Psoas muscle (tissue), 8 donors: ENCODE results near the gene BBLN. TPM values are rescaled to one million over a fixed set of nuclear protein-coding genes. Genes with fewer than 3 reads are reported as not detected.
A peak's percentile ranks its signal among the peaks of the same experiment; 100 is the strongest.

Source experiments
- ATAC-seq, 4 donors: fragments of 200-7000 bp; cut with Tn5 transposase; one replicate each; pipeline ENCODE4 v1.9.1; 2020; ENCODE audit warnings: moderate library complexity in 3 of 4, mild to moderate bottlenecking in 2 of 4
- DNase-seq, 2 donors: peaks; one replicate each; pipeline ENCODE4 v3.0.0-alpha.2; 2020
- H3K27ac ChIP-seq: fragments of 200-600 bp; one replicate; pipeline ENCODE4 v1.8.0; 2022
- H3K27me3 ChIP-seq, 3 donors: fragments of 200-600 bp in 1 of 3; one replicate each; pipeline versions ENCODE4 v1.6.1 to v1.8.0; 2013 to 2022; ENCODE audit warnings: low read length in 2 of 3, mild to moderate bottlenecking in 2 of 3, moderate library complexity in 1 of 3; ENCODE audit not compliant: insufficient read depth in 3 of 3
- H3K36me3 ChIP-seq, 2 donors: fragments of 200-600 bp in 1 of 2; one replicate each; pipeline versions ENCODE4 v1.6.1 to v1.8.0; 2013 to 2022; ENCODE audit warnings: low read depth in 1 of 2, mild to moderate bottlenecking in 1 of 2, moderate library complexity in 1 of 2; ENCODE audit not compliant: insufficient read depth in 1 of 2
- H3K4me1 ChIP-seq: fragments of 200-600 bp; one replicate; pipeline ENCODE4 v1.8.0; 2022
- H3K4me3 ChIP-seq: fragments of 200-600 bp; one replicate; pipeline ENCODE4 v1.8.0; 2022; ENCODE audit warnings: mild to moderate bottlenecking
- H3K9me3 ChIP-seq: fragments of 200-600 bp; one replicate; pipeline ENCODE4 v1.8.0; 2022
- CTCF ChIP-seq: fragments of 200-600 bp; IDR thresholded peaks from one replicate; pipeline ENCODE4 v1.8.0; 2022; ENCODE audit warnings: antibody characterized with exemption
- WGBS, 3 donors: extraction: QIAGEN DNeasy Blood & Tissue Kit; methylation state at CpG; one replicate each; pipeline versions ENCODE4 v1.1.6 to v1.1.7; 2013; 5-methylcytosine and 5-hydroxymethylcytosine counted together
- intact Hi-C, 2 donors: fragments of 100-400 bp; cut with DNase I; formaldehyde crosslinking; loops; one replicate each; pipeline versions ENCODE4 v1.11.0 to v1.14.2; 2022
- polyA plus RNA-seq, 3 donors: library from polyadenylated mRNA; stranded (reverse); fragments of 200-250 nt; gene quantifications; one replicate each; pipeline ENCODE4 v1.2.3, GENCODE V29; 2013
- total RNA-seq, 4 donors: library from RNA; stranded (reverse); fragmentation: NEBNext Ultra II Directional in 2 of 4; extraction: Animal tissue kit (Norgen Biotek cat#: 25700) in 2 of 4; gene quantifications; one replicate each; pipeline versions ENCODE4 v1.2.1 to v1.2.4, GENCODE V29; 2021 to 2023
- donor health status: healthy with polysubstance abuse.
- donor health status: DM: no; HTN: no; CAD: no; lungs with moderate emphysema.
- donor health status: Bipolar disorder and iron deficiency.
- donor health status: healthy.
- donor health status: DM: yes; HTN: yes; CAD: no.
- donor health status: DM: no; HTN: no; CAD: no.
- donor health status: DM: no; HTN: no; CAD: no.
- donor health status: DM: yes; HTN: yes; CAD: no.

The BBLN gene
- total and polyA plus RNA-seq, 7 donors, result 14.0 to 36.2 (median 21.3) TPM

GRCh38 chr9:128145536-128145935, 14.5 kb upstream of the BBLN start:
- Histone ChIP-seq H3K4me1 (peaks cover 6% of the 10 kb centered on the region), H3K9me3 (no peaks in the 10 kb centered on the region), H3K4me3 (no peak overlapping the region), H3K36me3 (no peaks in the 10 kb centered on the region), H3K27me3 (no peaks in the 10 kb centered on the region), H3K27ac (no peak overlapping the region)
- ATAC-seq (no peak), DNase-seq (peak; percentile 4 to 20)
- TF ChIP-seq CTCF, result no peak
- intact Hi-C loops, result no loop called here
- 67 to 90% (median 76%) methylated on average over 8 of the region's 8 CpGs for WGBS, 3 donors

- Histone ChIP-seq H3K27me3 (no peaks in the 10 kb centered on the region), H3K4me3 (no peak overlapping the region), H3K9me3 (no peaks in the 10 kb centered on the region), H3K36me3 (no peaks in the 10 kb centered on the region), H3K27ac (no peak overlapping the region), H3K4me1 (peaks cover 6% of the 10 kb centered on the region)
- intact Hi-C loops, result no loop called here
- TF ChIP-seq CTCF, result no peak
- 72 to 83% (median 75%) methylated on average over 11 to 13 of the region's 13 CpGs for WGBS, 3 donors
- no peak for ATAC-seq
- peak; percentile 5 to 43 for DNase-seq
Observed at GRCh38 chr9:128145951-128146351, 14.1 kb upstream of the BBLN start.

- DNase-seq, result peak in 1 of 2 donors; percentile 40
- Histone ChIP-seq H3K27ac (no peak overlapping the region), H3K36me3 (no peaks in the 10 kb centered on the region), H3K4me3 (no peak overlapping the region), H3K4me1 (peaks cover 6% of the 10 kb centered on the region), H3K27me3 (no peaks in the 10 kb centered on the region), H3K9me3 (no peaks in the 10 kb centered on the region)
- no peak for ATAC-seq
- no peak for TF ChIP-seq CTCF
- intact Hi-C loops, result no loop called here
- 89 to 94% (median 92%) methylated on average over 8 of the region's 8 CpGs for WGBS, 3 donors
Observed at GRCh38 chr9:128146591-128147120, 13.4 kb upstream of the BBLN start.

GRCh38 chr9:128148509-128149000, 11.5 kb upstream of the BBLN start:
- peak in 1 of 2 donors; percentile 20 for DNase-seq
- H3K27ac ChIP-seq, result no peak overlapping the region
- H3K4me3 ChIP-seq, result no peak overlapping the region
- TF ChIP-seq CTCF, result no peak
- no peaks in the 10 kb centered on the region for H3K9me3 ChIP-seq
- 79 to 86% (median 81%) methylated on average over 5 of the region's 5 CpGs for WGBS, 3 donors
- intact Hi-C loops, result no loop called here
- H3K36me3 ChIP-seq, result no peaks in the 10 kb centered on the region
- no peak for ATAC-seq
- peaks cover 6% of the 10 kb centered on the region for H3K4me1 ChIP-seq
- H3K27me3 ChIP-seq, result no peaks in the 10 kb centered on the region
